ENCODE results near the gene ZIC5.

GRCh38 chr13:99984461-99985240 lies 13.1 kb upstream of the ZIC5 start:
- TF ChIP-seq CTCF (conservative IDR thresholded peaks at IDR 0.05; ENCODE audit: low read depth, low read length) (no peak), USF2 (IDR thresholded peaks at IDR 0.05; ENCODE audit: low read depth, low read length) (no peak), SMC3 (IDR thresholded peaks at IDR 0.05; ENCODE audit: low read depth, low read length) (no peak), MAFK (IDR thresholded peaks at IDR 0.05; ENCODE audit: low read depth, low read length) (no peak), CEBPB (IDR thresholded peaks at IDR 0.05; ENCODE audit: low read depth, low read length) (no peak), POLR2A (IDR thresholded peaks at IDR 0.05; ENCODE audit: low read depth, low read length) (no peak)
